PC-3 (cell line): ENCODE measurements around the gene TEDC1. TPM values are rescaled to one million over a fixed set of nuclear protein-coding genes. Genes with fewer than 3 reads are reported as not detected.

Source experiments
- ATAC-seq: fragments of 200-7000 bp; cut with Tn5 transposase; 2 replicates; pipeline ENCODE4 v1.9.1; 2020; ENCODE audit warnings: mild to moderate bottlenecking, moderate library complexity
- BruUV-seq: library from RNA; stranded (reverse); fragments of 400-500 nt; replicated peaks from 2 replicates; lab custom pipeline; 2021; lab: Mats Ljungman, UMichigan
- CTCF ChIA-PET: fragments of 300-600 bp; sonication (Branson Sonifier 250); formaldehyde crosslinking; loops from one replicate; lab custom pipeline; 2022; ENCODE audit warnings: antibody characterized with exemption; lab: Charles Lee
- POLR2A ChIA-PET: fragments of 300-600 bp; sonication (Branson Sonifier 250); formaldehyde crosslinking; loops from one replicate; lab custom pipeline; 2022; ENCODE audit warnings: antibody characterized with exemption; ENCODE audit not compliant: unreplicated experiment; lab: Charles Lee
- DNase-seq: peaks from one replicate; pipeline ENCODE4 v3.0.0-alpha.2; 2015
- H2AFZ ChIP-seq: fragments of 300-600 bp; sonication (generic); 2 replicates; pipeline ENCODE4 v1.6.0; 2016; ENCODE audit warnings: antibody characterized with exemption, low read length
- H3F3A ChIP-seq: fragments of 300-600 bp; sonication (generic); one replicate; pipeline ENCODE4 v1.6.0; 2017; ENCODE audit warnings: antibody characterized with exemption, low read length, control low read depth, mild to moderate bottlenecking; ENCODE audit not compliant: unreplicated experiment
- H3K27ac ChIP-seq: fragments of 300-600 bp; sonication (generic); 2 replicates; pipeline ENCODE4 v1.5.1; 2016; ENCODE audit warnings: mild to moderate bottlenecking, low read length
- H3K27me3 ChIP-seq: fragments of 300-600 bp; sonication (generic); 2 replicates; pipeline ENCODE4 v1.6.1; 2016; ENCODE audit warnings: low read length, mixed read lengths
- H3K36me3 ChIP-seq: fragments of 300-600 bp; sonication (generic); 2 replicates; pipeline ENCODE4 v1.6.1; 2016; ENCODE audit warnings: low read depth, mixed run types, low read length, mixed read lengths
- H3K4me1 ChIP-seq: fragments of 300-600 bp; sonication (generic); 2 replicates; pipeline ENCODE4 v1.5.1; 2016; ENCODE audit warnings: low read length; ENCODE audit not compliant: insufficient read depth
- H3K4me2 ChIP-seq: fragments of 300-600 bp; sonication (generic); 2 replicates; pipeline ENCODE4 v1.6.0; 2016; ENCODE audit warnings: low read length
- H3K4me3 ChIP-seq: fragments of 300-600 bp; sonication (generic); 2 replicates; pipeline ENCODE4 v1.5.1; 2016; ENCODE audit warnings: mild to moderate bottlenecking, low read length, mixed read lengths
- H3K79me2 ChIP-seq: fragments of 300-600 bp; sonication (generic); 2 replicates; pipeline ENCODE4 v1.6.1; 2017; ENCODE audit warnings: low read length, mixed read lengths
- H3K9ac ChIP-seq: fragments of 300-600 bp; sonication (generic); 2 replicates; pipeline ENCODE4 v1.6.0; 2016; ENCODE audit warnings: mild to moderate bottlenecking, low read length
- H3K9me2 ChIP-seq: fragments of 300-600 bp; sonication (generic); replicated peaks from 2 replicates; pipeline ENCODE4 v1.6.1; 2016; ENCODE audit warnings: mixed run types, low read length, mixed read lengths
- H3K9me3 ChIP-seq: fragments of 300-600 bp; sonication (generic); 2 replicates; pipeline ENCODE4 v1.6.1; 2016; ENCODE audit warnings: low read length, mixed read lengths
- H4K20me1 ChIP-seq: fragments of 300-600 bp; sonication (generic); 2 replicates; pipeline ENCODE4 v1.6.1; 2016; ENCODE audit warnings: low read length, mixed read lengths
- EZH2 ChIP-seq: fragments of 300-600 bp; sonication (generic); IDR thresholded peaks from one replicate; pipeline ENCODE4 v1.6.1; 2017; ENCODE audit warnings: antibody characterized with exemption, mild to moderate bottlenecking, low read length; ENCODE audit not compliant: unreplicated experiment
- EZH2phosphoT487 ChIP-seq: fragments of 300-600 bp; sonication (generic); IDR thresholded peaks from 2 replicates; pipeline ENCODE4 v1.6.1; 2018; ENCODE audit warnings: mild to moderate bottlenecking, antibody characterized with exemption, low read length, borderline replicate concordance
- intact Hi-C: fragments of 100-400 bp; cut with micrococcal nuclease; formaldehyde crosslinking; loops from 2 replicates; pipeline ENCODE4 v1.9.0; 2023
- total RNA-seq: library from RNA; depleted of rRNA; stranded (reverse); fragments of >200 nt; gene quantifications from 2 replicates; pipeline ENCODE4 v1.2.3, GENCODE V29; 2014
- TF ChIP-seq, protein P1 (sequence below): fragments of 300-600 bp; sonication (generic); conservative IDR thresholded peaks from 2 replicates; pipeline ENCODE4 v1.5.1; 2017; ENCODE audit warnings: antibody characterized with exemption, low read depth, mild to moderate bottlenecking, low read length

The TEDC1 gene
- total RNA-seq, 1 experiment from 2014 or later: 66.7 TPM

DNA sequence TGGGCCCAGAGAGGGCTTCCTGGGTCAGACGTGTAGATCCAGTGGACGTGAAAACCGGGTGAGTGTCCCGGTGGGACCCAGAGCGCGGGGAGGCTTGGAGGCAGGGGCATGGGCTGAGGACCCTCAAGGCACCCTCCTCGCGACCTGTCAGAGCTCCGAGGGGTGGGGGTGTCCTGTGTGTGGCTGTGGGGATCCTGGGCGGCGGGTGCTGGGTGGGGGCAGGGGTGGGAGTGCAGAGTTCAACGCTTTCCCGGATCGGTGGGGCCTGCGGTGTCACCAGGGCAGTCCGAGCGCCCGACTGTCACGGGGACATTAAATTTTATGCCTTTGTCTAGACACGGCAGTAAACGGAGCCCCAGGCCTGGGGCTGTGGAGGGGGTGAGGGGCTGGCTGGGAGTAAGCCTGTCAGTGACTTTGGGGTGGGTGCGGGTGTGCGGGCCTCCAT is 36.4 kb downstream of the TEDC1 start:
- H3K9me2 ChIP-seq: no peaks in the 10 kb centered on the region
- no peaks in the 10 kb centered on the region for H3K9me3 ChIP-seq
- peak overlapping the region; percentile 74 for H3K9ac ChIP-seq
- ATAC-seq (no peak), DNase-seq (no peak)
- POLR2A ChIA-PET: no interaction called here
- peaks cover 10% of the 10 kb centered on the region; the same call in 1 of the 2 replicates for H3K4me1 ChIP-seq
- no peaks in the 10 kb centered on the region for H3F3A ChIP-seq
- intact Hi-C loops: no loop called here
- peaks cover 9% of the 10 kb centered on the region; the same call in 1 of the 2 replicates for H3K79me2 ChIP-seq
- TF ChIP-seq EZH2phosphoT487: no peak
- TF ChIP-seq EZH2: no peak
- TF ChIP-seq, protein P1, sequence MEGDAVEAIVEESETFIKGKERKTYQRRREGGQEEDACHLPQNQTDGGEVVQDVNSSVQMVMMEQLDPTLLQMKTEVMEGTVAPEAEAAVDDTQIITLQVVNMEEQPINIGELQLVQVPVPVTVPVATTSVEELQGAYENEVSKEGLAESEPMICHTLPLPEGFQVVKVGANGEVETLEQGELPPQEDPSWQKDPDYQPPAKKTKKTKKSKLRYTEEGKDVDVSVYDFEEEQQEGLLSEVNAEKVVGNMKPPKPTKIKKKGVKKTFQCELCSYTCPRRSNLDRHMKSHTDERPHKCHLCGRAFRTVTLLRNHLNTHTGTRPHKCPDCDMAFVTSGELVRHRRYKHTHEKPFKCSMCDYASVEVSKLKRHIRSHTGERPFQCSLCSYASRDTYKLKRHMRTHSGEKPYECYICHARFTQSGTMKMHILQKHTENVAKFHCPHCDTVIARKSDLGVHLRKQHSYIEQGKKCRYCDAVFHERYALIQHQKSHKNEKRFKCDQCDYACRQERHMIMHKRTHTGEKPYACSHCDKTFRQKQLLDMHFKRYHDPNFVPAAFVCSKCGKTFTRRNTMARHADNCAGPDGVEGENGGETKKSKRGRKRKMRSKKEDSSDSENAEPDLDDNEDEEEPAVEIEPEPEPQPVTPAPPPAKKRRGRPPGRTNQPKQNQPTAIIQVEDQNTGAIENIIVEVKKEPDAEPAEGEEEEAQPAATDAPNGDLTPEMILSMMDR: no peak
- H3K36me3 ChIP-seq: no peaks in the 10 kb centered on the region
- H2AFZ ChIP-seq: peak overlapping the region; percentile 82
- BruUV-seq: no TSS peak
- H3K27ac ChIP-seq: no peak overlapping the region
- peak overlapping the region; percentile 75 for H3K4me3 ChIP-seq
- CTCF ChIA-PET: no interaction called here
- H3K4me2 ChIP-seq: peak overlapping the region; percentile 94
- no peaks in the 10 kb centered on the region for H3K27me3 ChIP-seq
- no peaks in the 10 kb centered on the region for H4K20me1 ChIP-seq

DNA sequence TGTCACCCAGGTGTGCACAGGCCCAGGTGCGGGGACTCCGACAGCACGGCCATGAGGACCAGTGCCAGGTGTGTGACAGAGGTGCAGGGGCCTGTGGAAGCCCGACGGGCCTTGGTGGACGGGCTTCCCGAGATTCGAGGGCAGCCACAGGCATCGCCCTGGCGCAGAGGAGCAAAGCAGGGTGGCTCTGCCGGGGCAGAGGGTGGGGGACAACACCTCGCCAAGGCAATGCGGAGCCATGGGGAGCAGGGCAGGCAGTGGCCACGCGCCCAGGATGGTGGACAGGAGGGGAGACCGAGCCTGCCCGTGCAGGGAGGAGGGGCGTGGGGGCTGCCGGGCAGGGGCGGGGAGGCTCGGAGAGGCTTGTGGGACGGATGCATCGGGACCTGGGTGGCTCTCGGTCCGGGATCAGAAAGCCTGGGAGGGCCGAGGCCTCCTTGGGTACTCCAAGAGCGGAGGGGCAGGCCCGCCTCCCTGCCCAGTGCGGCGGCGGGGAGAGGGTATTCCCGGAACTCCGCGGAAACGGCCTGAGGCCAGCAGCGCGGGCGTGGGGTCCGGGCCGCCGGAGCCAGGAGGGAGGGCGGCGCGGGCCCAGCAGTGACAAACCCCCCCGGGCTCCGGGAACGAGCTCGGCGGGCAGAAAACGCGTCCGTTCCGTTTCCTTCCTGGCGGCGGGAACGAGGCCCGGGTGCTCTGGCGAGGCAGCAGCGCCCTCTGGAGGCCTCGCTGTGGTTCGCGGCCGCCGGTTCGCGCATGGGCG is 37.0 kb downstream of the TEDC1 start:
- intact Hi-C loops: loop anchor here (2.0 kb wide), 1 partner anchor 37 kb away; the partner anchor contains the start of gene TEDC1
- ChIA-PET POLR2A (interaction anchor here (0.6 kb wide), 1 partner anchor 16 kb away, joined by 4 read pairs; no protein-coding TSS in a partner anchor), CTCF (interaction anchor here (0.6 to 1.3 kb wide), 5 partner anchors 20 to 158 kb away, joined by 3 to 5 read pairs (median 5); partner anchors contain the start of gene TEDC1)
- Histone ChIP-seq H2AFZ (peak overlapping the region; percentile 82), H3K9me2 (no peaks in the 10 kb centered on the region), H3K27me3 (no peaks in the 10 kb centered on the region), H4K20me1 (no peaks in the 10 kb centered on the region), H3K27ac (no peak overlapping the region), H3K9ac (peak overlapping the region; percentile 74), H3K4me3 (peak overlapping the region; percentile 75), H3K79me2 (peaks cover 9% of the 10 kb centered on the region; the same call in 1 of the 2 replicates), H3K4me1 (peaks cover 10% of the 10 kb centered on the region; the same call in 1 of the 2 replicates), H3K9me3 (no peaks in the 10 kb centered on the region), H3K4me2 (peak overlapping the region; percentile 94), H3K36me3 (no peaks in the 10 kb centered on the region), H3F3A (no peaks in the 10 kb centered on the region)
- BruUV-seq: no TSS peak
- DNase-seq (peak; percentile 79), ATAC-seq (peak; percentile 69)
- TF ChIP-seq EZH2phosphoT487 (no peak), EZH2 (no peak)
- TF ChIP-seq, protein P1: peak; percentile 66
